GM23248 (cell line): ENCODE data around the gene GLG1.
"Not testable (repeated sequence)": the region's sequence is repeated elsewhere in the genome, so short reads cannot be mapped to it uniquely, and the experiment has no call there.

Source experiments
- EZH2 ChIP-seq: fragments of 200-600 bp; sonication (generic); IDR thresholded peaks from 2 replicates; pipeline ENCODE4 v1.6.1; 2018; ENCODE audit warnings: antibody characterized with exemption, mild to moderate bottlenecking; ENCODE audit not compliant: insufficient read depth, poor library complexity, severe bottlenecking
- EZH2phosphoT487 ChIP-seq: fragments of 200-600 bp; sonication (generic); IDR thresholded peaks from 2 replicates; pipeline ENCODE4 v1.6.1; 2018; ENCODE audit warnings: antibody characterized with exemption, moderate library complexity, mild to moderate bottlenecking, low read depth; ENCODE audit not compliant: insufficient read depth

DNA sequence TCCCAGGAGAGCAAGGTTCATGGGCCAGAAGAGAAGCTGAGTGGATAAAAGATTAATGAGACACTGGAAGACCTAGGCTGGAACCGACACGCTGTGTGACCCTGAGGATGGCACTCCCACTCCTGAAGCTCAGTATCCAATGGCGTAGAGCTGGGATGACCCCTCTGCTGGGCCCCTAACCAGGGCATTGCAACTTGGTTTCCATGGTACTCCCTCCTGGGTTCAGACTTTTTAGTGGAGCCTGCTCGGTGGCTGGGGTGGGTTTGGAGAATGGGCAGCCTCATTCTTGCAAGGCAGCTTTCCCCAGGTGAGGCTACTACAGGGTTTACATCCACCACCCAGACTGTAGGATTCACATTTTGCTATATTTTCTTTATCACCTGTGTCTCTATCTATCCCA lies 183.2 kb downstream of the GLG1 start:
- TF ChIP-seq EZH2, EZH2phosphoT487: not testable (repeated sequence)
